Gastroesophageal sphincter (tissue), 3 donors: ENCODE data around the gene WDR59.

Experiments used
- EP300 ChIP-seq: sonication (generic); formaldehyde crosslinking; IDR thresholded peaks from one replicate; pipeline ENCODE4 v1.6.1; 2017; ENCODE audit warnings: antibody characterized with exemption, mild to moderate bottlenecking
- TF ChIP-seq, protein P1 (sequence below), 4 experiments: fragments of 200-600 bp in 2 of 4; fragments of 450-650 bp in 2 of 4; sonication (generic) in 1 of 4; IDR thresholded peaks; one replicate each; pipeline ENCODE4 v1.5.1; 2017 to 2019; ENCODE audit warnings: antibody characterized with exemption in 4 of 4, mild to moderate bottlenecking in 2 of 4, moderate library complexity in 2 of 4

DNA sequence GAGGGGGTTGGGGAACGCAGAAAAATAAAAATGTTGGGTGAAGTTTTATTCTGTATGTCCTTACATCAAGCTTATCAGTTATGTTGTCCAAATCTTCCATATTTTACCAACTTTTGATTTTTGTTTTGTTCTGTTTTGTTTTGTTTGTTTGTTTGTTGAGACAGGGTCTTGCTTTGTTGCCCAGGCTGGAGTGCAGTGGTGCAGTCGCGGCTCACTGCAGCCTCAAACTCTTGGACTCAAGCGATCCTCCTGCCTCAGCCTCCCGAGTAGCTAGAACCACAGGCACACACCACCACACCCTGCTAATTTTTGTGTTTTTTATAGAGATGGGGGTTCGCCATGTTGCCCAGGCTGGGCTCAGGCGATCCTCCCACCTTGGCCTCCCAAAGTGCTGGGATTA lies 34.7 kb upstream of the WDR59 start:
- TF ChIP-seq, protein P1, sequence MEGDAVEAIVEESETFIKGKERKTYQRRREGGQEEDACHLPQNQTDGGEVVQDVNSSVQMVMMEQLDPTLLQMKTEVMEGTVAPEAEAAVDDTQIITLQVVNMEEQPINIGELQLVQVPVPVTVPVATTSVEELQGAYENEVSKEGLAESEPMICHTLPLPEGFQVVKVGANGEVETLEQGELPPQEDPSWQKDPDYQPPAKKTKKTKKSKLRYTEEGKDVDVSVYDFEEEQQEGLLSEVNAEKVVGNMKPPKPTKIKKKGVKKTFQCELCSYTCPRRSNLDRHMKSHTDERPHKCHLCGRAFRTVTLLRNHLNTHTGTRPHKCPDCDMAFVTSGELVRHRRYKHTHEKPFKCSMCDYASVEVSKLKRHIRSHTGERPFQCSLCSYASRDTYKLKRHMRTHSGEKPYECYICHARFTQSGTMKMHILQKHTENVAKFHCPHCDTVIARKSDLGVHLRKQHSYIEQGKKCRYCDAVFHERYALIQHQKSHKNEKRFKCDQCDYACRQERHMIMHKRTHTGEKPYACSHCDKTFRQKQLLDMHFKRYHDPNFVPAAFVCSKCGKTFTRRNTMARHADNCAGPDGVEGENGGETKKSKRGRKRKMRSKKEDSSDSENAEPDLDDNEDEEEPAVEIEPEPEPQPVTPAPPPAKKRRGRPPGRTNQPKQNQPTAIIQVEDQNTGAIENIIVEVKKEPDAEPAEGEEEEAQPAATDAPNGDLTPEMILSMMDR (IDR thresholded peaks at IDR 0.05), result no peak
- no peak for TF ChIP-seq EP300
